GM08714 (cell line): ENCODE measurements around the gene EPB41L4B.

Experiments
- H3K4me3 ChIP-seq: fragments of 200-500 bp; sonication (Bioruptor generic); 2 replicates; pipeline ENCODE4 v1.5.1; 2014; ENCODE audit warnings: mild to moderate bottlenecking, low read length, inconsistent platforms
- ZNF274 ChIP-seq: IDR thresholded peaks from 2 replicates; pipeline ENCODE4 v1.6.1; 2012; ENCODE audit warnings: mild to moderate bottlenecking, low read depth, low read length

EPB41L4B gene

GRCh38 chr9:109124121-109124520 lies 196.7 kb downstream of the EPB41L4B start:
- no peak overlapping the region for H3K4me3 ChIP-seq
- TF ChIP-seq ZNF274, result no peak

GRCh38 chr9:109122726-109123621 lies 197.9 kb downstream of the EPB41L4B start:
- no peak for TF ChIP-seq ZNF274
- no peak overlapping the region for H3K4me3 ChIP-seq
